Activated CD8-positive, alpha-beta T cell treated with anti-CD3 and anti-CD28 coated beads for 36 hours (primary cell): Measurements from ENCODE around the gene LARGE1. TPM values are rescaled to one million over a fixed set of nuclear protein-coding genes. Genes with fewer than 3 reads are reported as not detected.

Source experiments
- ATAC-seq: fragments of 200-7000 bp; cut with Tn5 transposase; one replicate; pipeline ENCODE4 v1.10.0; 2021; ENCODE audit warnings: mild to moderate bottlenecking, moderate library complexity
- CTCF ChIA-PET: fragments of 350-600 bp; sonication (Branson Sonifier 250); formaldehyde crosslinking; loops from one replicate; lab custom pipeline; 2021; ENCODE audit warnings: antibody characterized with exemption; lab: Charles Lee
- POLR2A ChIA-PET: fragments of 350-600 bp; sonication (Branson Sonifier 250); formaldehyde crosslinking; loops from one replicate; lab custom pipeline; 2021; ENCODE audit warnings: antibody characterized with exemption; lab: Charles Lee
- DNase-seq: peaks from one replicate; pipeline ENCODE4 v3.0.0-alpha.2; 2020
- H3K27ac Mint-ChIP-seq: one replicate; pipeline ENCODE4 v1.8.0; 2021; ENCODE audit warnings: mild to moderate bottlenecking, mixed read lengths
- H3K27me3 Mint-ChIP-seq: one replicate; pipeline ENCODE4 v1.8.0; 2021; ENCODE audit warnings: mixed read lengths
- H3K36me3 Mint-ChIP-seq: one replicate; pipeline ENCODE4 v1.8.0; 2021; ENCODE audit warnings: low read depth, mixed read lengths
- H3K4me1 Mint-ChIP-seq: one replicate; pipeline ENCODE4 v1.8.0; 2021; ENCODE audit warnings: low read depth, mixed read lengths
- H3K4me3 Mint-ChIP-seq: one replicate; pipeline ENCODE4 v1.8.0; 2021; ENCODE audit warnings: mild to moderate bottlenecking, moderate library complexity, mixed read lengths
- H3K9me3 Mint-ChIP-seq: one replicate; pipeline ENCODE4 v1.8.0; 2021; ENCODE audit warnings: mixed read lengths
- intact Hi-C: fragments of 100-400 bp; cut with micrococcal nuclease; formaldehyde crosslinking; loops from one replicate; pipeline ENCODE4 v1.10.0; 2022
- total RNA-seq, 2 experiments: library from RNA; stranded (reverse); gene quantifications; one replicate each; pipeline ENCODE4 v1.2.3, GENCODE V29; 2021
- TF ChIP-seq, protein P1 (sequence below): fragments of 200-600 bp; IDR thresholded peaks from one replicate; pipeline ENCODE4 v1.8.0; 2022; ENCODE audit warnings: antibody characterized with exemption, mild to moderate bottlenecking

LARGE1 gene
- total RNA-seq, 2 experiments from 2014 or later = 0.31 to 0.32 TPM

DNA sequence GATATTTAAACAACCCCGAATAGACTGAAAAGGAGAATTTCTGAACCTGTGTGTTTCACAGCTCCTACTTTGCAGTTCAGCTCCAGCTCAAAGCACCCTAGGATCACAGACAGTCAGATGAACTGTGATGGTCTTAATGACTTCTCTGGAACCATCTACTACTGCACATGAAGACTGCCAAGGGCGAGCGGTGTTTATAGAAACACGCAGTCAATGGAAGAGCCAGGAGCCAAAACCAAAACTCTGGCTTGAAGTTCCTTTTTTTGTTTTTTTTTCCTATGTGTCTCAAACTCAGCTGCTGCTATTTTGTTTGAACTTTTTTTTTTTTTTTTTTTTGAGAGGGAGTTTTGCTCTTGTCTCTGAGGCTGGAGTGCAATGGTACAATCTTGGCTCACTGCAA, 479.5 kb downstream of the LARGE1 start:
- CTCF ChIA-PET = no interaction called here
- no peaks in the 10 kb centered on the region for H3K4me1 Mint-ChIP-seq
- POLR2A ChIA-PET = no interaction called here

GRCh38 chr22:33438273-33438672, 482.0 kb downstream of the LARGE1 start:
- ChIA-PET POLR2A (no interaction called here), CTCF (no interaction called here)
- intact Hi-C loops = no loop called here
- Mint-ChIP-seq H3K36me3 (no peaks in the 10 kb centered on the region), H3K27me3 (no peaks in the 10 kb centered on the region), H3K27ac (no peak overlapping the region), H3K9me3 (no peaks in the 10 kb centered on the region), H3K4me1 (no peaks in the 10 kb centered on the region), H3K4me3 (no peak overlapping the region)
- no peak for DNase-seq
- ATAC-seq = no peak
- TF ChIP-seq, protein P1, sequence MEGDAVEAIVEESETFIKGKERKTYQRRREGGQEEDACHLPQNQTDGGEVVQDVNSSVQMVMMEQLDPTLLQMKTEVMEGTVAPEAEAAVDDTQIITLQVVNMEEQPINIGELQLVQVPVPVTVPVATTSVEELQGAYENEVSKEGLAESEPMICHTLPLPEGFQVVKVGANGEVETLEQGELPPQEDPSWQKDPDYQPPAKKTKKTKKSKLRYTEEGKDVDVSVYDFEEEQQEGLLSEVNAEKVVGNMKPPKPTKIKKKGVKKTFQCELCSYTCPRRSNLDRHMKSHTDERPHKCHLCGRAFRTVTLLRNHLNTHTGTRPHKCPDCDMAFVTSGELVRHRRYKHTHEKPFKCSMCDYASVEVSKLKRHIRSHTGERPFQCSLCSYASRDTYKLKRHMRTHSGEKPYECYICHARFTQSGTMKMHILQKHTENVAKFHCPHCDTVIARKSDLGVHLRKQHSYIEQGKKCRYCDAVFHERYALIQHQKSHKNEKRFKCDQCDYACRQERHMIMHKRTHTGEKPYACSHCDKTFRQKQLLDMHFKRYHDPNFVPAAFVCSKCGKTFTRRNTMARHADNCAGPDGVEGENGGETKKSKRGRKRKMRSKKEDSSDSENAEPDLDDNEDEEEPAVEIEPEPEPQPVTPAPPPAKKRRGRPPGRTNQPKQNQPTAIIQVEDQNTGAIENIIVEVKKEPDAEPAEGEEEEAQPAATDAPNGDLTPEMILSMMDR = no peak

More for the DNA sequence above, 479.5 kb downstream of the LARGE1 start:
- Mint-ChIP-seq H3K27ac (no peak overlapping the region), H3K36me3 (no peaks in the 10 kb centered on the region), H3K27me3 (no peaks in the 10 kb centered on the region), H3K4me3 (no peak overlapping the region), H3K9me3 (no peaks in the 10 kb centered on the region)
- no peak for ATAC-seq
- intact Hi-C loops = no loop called here
- TF ChIP-seq, protein P1 = no peak
- DNase-seq = no peak

- intact Hi-C loops = no loop called here
- CTCF ChIA-PET = no interaction called here
Measured at GRCh38 chr22:33431300-33431699, 489.0 kb downstream of the LARGE1 start.

DNA sequence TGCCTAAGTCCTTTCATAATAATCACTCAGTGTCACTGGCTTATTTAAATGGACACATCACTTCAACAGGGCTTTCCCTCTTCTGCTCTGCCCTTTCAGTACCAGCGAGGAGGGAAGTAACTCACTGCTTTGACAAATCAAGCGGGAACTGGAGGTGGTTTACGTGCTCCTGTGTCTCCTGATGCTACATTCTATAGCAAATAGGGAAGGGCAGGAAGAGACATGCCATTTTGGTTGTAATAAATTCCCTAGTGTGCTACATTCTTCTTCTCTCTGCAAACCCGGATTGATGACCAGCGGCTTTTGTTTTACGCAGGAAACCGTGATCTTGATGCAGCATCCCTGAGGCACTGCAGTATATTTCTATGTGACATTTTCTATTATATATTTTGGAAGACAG, 491.0 kb downstream of the LARGE1 start:
- Mint-ChIP-seq H3K9me3 (no peaks in the 10 kb centered on the region), H3K36me3 (no peaks in the 10 kb centered on the region), H3K4me1 (no peaks in the 10 kb centered on the region), H3K4me3 (no peak overlapping the region), H3K27me3 (no peaks in the 10 kb centered on the region), H3K27ac (no peak overlapping the region)
- DNase-seq = no peak
- CTCF ChIA-PET = no interaction called here
- intact Hi-C loops = no loop called here
- POLR2A ChIA-PET = no interaction called here
- no peak for ATAC-seq
- TF ChIP-seq, protein P1 = no peak

More at GRCh38 chr22:33431300-33431699, 489.0 kb downstream of the LARGE1 start:
- H3K9me3 Mint-ChIP-seq = no peaks in the 10 kb centered on the region
- no peak for ATAC-seq
- H3K4me1 Mint-ChIP-seq = no peaks in the 10 kb centered on the region
- TF ChIP-seq, protein P1 = no peak
- no peak for DNase-seq
- H3K27me3 Mint-ChIP-seq = no peaks in the 10 kb centered on the region
- no peak overlapping the region for H3K27ac Mint-ChIP-seq
- POLR2A ChIA-PET = no interaction called here
- no peaks in the 10 kb centered on the region for H3K36me3 Mint-ChIP-seq
- no peak overlapping the region for H3K4me3 Mint-ChIP-seq

GRCh38 chr22:33427461-33427860, 492.8 kb downstream of the LARGE1 start:
- CTCF ChIA-PET = no interaction called here
- intact Hi-C loops = no loop called here
- H3K36me3 Mint-ChIP-seq = no peaks in the 10 kb centered on the region
- POLR2A ChIA-PET = no interaction called here
- TF ChIP-seq, protein P1 = no peak
- no peaks in the 10 kb centered on the region for H3K4me1 Mint-ChIP-seq
- ATAC-seq (no peak), DNase-seq (no peak)
- H3K4me3 Mint-ChIP-seq = no peak overlapping the region
- no peaks in the 10 kb centered on the region for H3K27me3 Mint-ChIP-seq
- no peaks in the 10 kb centered on the region for H3K9me3 Mint-ChIP-seq
- no peak overlapping the region for H3K27ac Mint-ChIP-seq
